Ascending aorta (tissue), 2 donors: ENCODE measurements around the gene LIPE. TPM values are rescaled to one million over a fixed set of nuclear protein-coding genes. Genes with fewer than 3 reads are reported as not detected.

ENCODE experiments used
- DNase-seq, 2 donors: peaks; one replicate each; pipeline ENCODE4 v3.0.0-alpha.2; 2019; ENCODE audit warnings: low spot score in 2 of 2
- H3K27ac ChIP-seq, 2 donors: fragments of 200-600 bp; sonication (generic); one replicate each; pipeline ENCODE4 v1.5.1; 2016 to 2017; ENCODE audit warnings: mild to moderate bottlenecking in 1 of 2
- H3K27me3 ChIP-seq: fragments of 200-600 bp; sonication (generic); one replicate; pipeline ENCODE4 v1.5.1; 2017
- H3K36me3 ChIP-seq, 2 donors: fragments of 200-600 bp; sonication (generic); one replicate each; pipeline ENCODE4 v1.5.1; 2016
- H3K4me1 ChIP-seq, 2 donors: fragments of 200-600 bp; sonication (generic); one replicate each; pipeline ENCODE4 v1.5.1; 2016 to 2017; ENCODE audit warnings: mild to moderate bottlenecking in 1 of 2
- H3K4me3 ChIP-seq, 2 donors: fragments of 200-600 bp; sonication (generic); one replicate each; pipeline ENCODE4 v1.5.1; 2016 to 2017; ENCODE audit warnings: mild to moderate bottlenecking in 1 of 2
- H3K9me3 ChIP-seq, 2 donors: fragments of 200-600 bp; sonication (generic); one replicate each; pipeline ENCODE4 v1.5.1; 2016
- intact Hi-C: fragments of 100-400 bp; cut with DNase I; formaldehyde crosslinking; loops from one replicate; pipeline ENCODE4 v1.15.1; 2023
- total RNA-seq: library from RNA; depleted of rRNA; stranded (reverse); fragments of >200 nt; gene quantifications from one replicate; pipeline ENCODE4 v1.1.0, GENCODE V29; 2016
- TF ChIP-seq, protein P1 (sequence below), 3 experiments: fragments of 200-600 bp in 2 of 3; fragments of 450-650 bp in 1 of 3; sonication (generic) in 2 of 3; IDR thresholded peaks; one replicate each; pipeline ENCODE4 v1.5.1; 2016 to 2019; ENCODE audit warnings: antibody characterized with exemption in 3 of 3, mild to moderate bottlenecking in 1 of 3, moderate library complexity in 1 of 3

The LIPE gene
- total RNA-seq, 1 donor from 2014 or later, result 102 TPM

GRCh38 chr19:42362342-42362741 lies 64.8 kb downstream of the LIPE start:
- TF ChIP-seq, protein P1, sequence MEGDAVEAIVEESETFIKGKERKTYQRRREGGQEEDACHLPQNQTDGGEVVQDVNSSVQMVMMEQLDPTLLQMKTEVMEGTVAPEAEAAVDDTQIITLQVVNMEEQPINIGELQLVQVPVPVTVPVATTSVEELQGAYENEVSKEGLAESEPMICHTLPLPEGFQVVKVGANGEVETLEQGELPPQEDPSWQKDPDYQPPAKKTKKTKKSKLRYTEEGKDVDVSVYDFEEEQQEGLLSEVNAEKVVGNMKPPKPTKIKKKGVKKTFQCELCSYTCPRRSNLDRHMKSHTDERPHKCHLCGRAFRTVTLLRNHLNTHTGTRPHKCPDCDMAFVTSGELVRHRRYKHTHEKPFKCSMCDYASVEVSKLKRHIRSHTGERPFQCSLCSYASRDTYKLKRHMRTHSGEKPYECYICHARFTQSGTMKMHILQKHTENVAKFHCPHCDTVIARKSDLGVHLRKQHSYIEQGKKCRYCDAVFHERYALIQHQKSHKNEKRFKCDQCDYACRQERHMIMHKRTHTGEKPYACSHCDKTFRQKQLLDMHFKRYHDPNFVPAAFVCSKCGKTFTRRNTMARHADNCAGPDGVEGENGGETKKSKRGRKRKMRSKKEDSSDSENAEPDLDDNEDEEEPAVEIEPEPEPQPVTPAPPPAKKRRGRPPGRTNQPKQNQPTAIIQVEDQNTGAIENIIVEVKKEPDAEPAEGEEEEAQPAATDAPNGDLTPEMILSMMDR (IDR thresholded peaks at IDR 0.05), result no peak
- no peaks in the 10 kb centered on the region for H3K9me3 ChIP-seq
- no peak for DNase-seq
- H3K27me3 ChIP-seq, result no peaks in the 10 kb centered on the region
- intact Hi-C loops, result no loop called here
- peaks cover 23 to 60% of the 10 kb centered on the region in 2 donors for H3K36me3 ChIP-seq
- H3K4me3 ChIP-seq, result no peak overlapping the region
- no peaks in the 10 kb centered on the region for H3K4me1 ChIP-seq
- no peak overlapping the region for H3K27ac ChIP-seq

DNA sequence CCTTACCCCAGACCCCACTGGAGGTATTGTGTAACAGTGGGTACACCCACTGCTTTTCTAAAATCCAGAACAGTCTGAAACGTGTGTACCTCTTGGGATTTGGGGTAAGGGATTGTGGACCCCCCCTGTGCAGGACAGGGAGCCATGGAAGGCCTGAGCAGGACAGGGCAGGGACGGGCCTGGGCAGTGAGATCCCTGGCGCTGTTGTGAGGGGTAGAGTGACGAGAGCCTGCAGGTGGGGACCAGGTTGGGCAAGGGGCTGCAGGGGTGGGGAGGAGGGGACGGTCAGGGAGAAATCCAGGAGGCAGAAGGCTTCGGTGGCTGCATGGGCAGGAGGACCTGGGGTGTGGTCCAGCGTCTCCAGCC lies 65.7 kb downstream of the LIPE start:
- Histone ChIP-seq H3K36me3 (peaks cover 31 to 68% of the 10 kb centered on the region in 2 donors), H3K9me3 (no peaks in the 10 kb centered on the region), H3K4me1 (no peaks in the 10 kb centered on the region), H3K4me3 (no peak overlapping the region), H3K27me3 (no peaks in the 10 kb centered on the region), H3K27ac (no peak overlapping the region)
- no peak for DNase-seq
- intact Hi-C loops, result no loop called here
- TF ChIP-seq, protein P1 (IDR thresholded peaks at IDR 0.05), result no peak

DNA sequence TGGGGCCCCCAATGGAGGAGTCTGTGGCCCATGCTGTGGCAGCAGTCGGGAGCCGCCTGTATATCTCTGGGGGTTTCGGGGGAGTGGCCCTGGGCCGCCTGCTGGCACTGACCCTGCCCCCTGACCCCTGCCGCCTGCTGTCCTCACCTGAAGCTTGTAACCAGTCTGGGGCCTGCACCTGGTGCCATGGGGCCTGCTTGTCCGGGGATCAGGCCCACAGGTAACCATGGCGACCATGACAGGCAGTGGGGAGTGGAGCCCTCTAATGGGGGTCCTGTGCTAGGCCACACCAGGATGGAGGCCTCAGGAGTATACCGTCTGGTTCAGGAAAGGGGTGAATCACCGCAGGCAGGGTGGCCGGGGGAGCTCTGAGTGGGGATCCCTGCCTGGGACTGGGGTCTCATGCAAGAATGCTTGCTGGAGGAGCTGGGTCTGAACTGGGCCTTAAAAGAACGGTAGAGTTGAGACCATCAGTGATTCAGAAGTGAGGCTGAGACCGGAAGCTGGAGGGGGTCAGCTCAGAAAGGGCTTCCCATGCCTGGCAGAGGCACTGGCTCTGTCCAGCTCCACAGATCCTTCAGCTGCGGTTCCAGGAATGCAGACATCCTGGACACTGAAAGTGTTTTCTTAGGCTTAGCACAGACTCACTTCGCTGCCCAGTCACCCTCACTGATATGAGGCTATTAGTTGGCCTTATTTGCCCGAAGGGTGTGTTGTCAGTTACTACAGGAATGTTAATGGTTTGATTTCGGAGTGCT lies 66.2 kb downstream of the LIPE start:
- TF ChIP-seq, protein P1 (IDR thresholded peaks at IDR 0.05), result no peak
- DNase-seq, result no peak
- intact Hi-C loops, result no loop called here
- Histone ChIP-seq H3K9me3 (no peaks in the 10 kb centered on the region), H3K27ac (no peak overlapping the region), H3K27me3 (no peaks in the 10 kb centered on the region), H3K36me3 (peaks cover 36 to 74% of the 10 kb centered on the region in 2 donors), H3K4me1 (no peaks in the 10 kb centered on the region), H3K4me3 (no peak overlapping the region)

DNA sequence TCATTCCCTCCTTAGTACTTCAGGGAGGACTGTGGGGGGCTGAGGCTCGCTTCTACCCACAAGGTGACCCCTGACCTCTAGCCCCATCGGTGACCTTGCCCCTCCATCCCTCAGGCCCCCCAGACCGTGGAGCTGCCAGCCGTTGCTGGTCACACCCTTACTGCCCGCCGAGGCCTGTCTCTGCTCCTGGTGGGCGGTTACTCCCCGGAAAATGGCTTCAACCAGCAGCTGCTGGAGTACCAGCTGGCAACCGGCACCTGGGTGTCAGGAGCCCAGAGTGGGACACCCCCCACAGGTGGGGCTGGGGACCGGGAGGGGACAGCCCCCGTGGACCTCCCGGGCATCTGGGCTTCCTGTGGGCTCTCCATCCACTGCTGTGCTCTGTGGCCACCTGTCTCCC lies 69.9 kb downstream of the LIPE start:
- TF ChIP-seq, protein P1 (IDR thresholded peaks at IDR 0.05), result no peak
- Histone ChIP-seq H3K27ac (no peak overlapping the region), H3K27me3 (no peaks in the 10 kb centered on the region), H3K36me3 (peaks cover 30 to 84% of the 10 kb centered on the region in 2 donors), H3K9me3 (no peaks in the 10 kb centered on the region), H3K4me3 (no peak overlapping the region), H3K4me1 (no peaks in the 10 kb centered on the region)
- intact Hi-C loops, result no loop called here
- no peak for DNase-seq

GRCh38 chr19:42356686-42357085 lies 70.5 kb downstream of the LIPE start:
- no peaks in the 10 kb centered on the region for H3K27me3 ChIP-seq
- H3K36me3 ChIP-seq, result peaks cover 30 to 78% of the 10 kb centered on the region in 2 donors
- H3K27ac ChIP-seq, result no peak overlapping the region
- no peaks in the 10 kb centered on the region for H3K4me1 ChIP-seq
- H3K9me3 ChIP-seq, result no peaks in the 10 kb centered on the region
- intact Hi-C loops, result no loop called here
- TF ChIP-seq, protein P1 (IDR thresholded peaks at IDR 0.05), result no peak
- DNase-seq, result no peak
- no peak overlapping the region for H3K4me3 ChIP-seq
